ENCODE measurements around the gene AQP12B.
A peak's percentile ranks its signal among the peaks of the same experiment; 100 is the strongest.

AQP12B gene

DNA sequence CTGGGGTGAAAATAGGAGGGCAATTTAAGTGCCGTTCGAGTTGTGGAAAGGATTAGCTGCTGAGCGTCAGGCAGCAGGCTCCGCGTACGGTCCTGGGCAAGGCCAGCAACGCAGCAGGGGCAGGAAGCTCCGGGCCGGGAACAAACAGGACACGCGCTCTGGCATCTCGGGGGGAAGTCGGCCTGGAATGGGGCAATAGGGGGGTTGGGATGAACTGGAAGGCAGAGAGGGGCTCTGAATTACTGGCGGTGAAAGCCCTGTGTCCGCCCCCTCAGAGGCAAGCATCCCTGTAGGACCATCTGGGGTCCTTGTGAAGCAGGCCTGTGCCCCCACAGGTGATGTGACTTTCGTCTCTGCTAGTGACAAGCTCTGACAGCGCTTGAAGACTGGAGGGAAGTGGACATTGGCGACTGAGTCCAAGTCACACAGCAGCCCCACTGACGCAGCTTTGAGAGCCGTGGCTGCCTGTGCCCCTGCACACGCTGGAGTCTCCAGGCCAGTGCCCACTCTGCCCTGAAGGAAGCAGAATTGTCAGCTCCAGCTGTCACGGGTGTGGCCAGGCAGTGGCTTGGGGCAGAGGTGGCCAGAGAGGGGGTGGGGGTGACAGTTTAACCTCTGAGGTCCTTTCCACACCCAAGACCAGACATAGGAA is 35.1 kb downstream of the AQP12B start:
- DNase-seq (ENCODE audit: low spot score), result no peak

DNA sequence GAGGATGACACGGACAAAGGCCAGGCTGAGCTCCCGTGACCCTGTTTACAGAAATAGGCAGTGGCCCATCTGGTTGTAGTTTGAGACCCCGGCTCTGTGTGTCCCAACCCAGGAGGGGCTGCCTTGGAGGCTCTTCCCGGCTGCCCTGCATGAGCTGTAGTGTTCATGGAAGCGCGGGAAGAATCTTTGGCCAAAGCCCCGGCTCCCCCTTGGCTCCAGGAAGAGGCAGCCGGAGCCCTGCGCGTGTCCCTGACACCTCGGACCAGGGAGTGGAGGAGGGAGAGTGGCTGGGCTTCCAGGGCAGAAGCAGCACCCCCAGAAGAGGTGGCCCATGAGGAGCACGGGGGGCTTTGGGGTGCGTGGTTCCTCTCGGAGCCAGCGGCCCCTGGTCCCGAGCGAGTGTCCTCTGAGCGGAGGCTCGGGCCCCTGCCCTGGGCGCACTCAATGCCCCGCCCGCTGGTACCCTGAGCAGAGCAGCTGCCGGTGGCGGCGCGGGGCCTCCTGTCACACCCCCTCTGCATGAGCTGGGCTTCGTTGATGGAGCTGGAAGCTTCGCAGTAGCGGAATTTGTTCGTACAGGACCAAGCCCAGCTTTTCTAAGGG is 35.7 kb downstream of the AQP12B start:
- DNase-seq (ENCODE audit: low spot score), result no peak

DNA sequence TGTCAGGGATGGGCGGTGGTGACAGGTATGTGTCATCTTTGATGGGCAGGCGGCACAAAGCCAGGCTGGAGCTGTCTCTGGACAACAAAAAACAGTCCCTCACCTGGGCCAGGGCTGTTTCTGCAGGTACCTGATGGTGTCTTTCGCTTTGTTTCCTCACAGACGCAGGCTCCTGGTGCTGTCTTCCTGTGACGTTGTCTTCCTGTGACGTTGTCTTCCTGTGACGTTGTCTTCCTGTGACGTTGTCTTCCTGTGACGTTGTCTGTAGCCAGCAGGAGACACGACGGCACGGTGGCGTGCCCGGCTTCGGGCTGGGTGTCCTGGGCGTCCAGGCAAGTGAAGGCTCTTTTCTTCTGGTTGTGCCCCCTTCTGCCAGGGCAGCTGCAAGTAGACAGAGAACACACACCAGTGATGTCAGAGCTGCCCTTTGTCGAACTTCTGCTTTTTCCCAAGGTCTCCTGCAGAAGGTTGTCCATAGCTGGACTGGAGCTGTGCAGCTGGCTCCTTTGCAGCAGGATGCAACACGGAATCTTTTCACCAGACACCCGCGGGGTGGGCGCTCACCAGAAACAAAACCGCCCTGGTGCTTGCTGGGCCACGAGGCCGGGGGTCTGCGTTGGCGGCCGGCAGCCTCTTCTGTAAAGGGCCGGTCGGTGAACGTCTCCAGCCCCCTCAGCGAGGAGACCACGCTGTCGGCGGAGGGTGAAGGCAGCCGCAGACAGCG is 36.3 kb downstream of the AQP12B start:
- DNase-seq (ENCODE audit: low spot score), result no peak

DNA sequence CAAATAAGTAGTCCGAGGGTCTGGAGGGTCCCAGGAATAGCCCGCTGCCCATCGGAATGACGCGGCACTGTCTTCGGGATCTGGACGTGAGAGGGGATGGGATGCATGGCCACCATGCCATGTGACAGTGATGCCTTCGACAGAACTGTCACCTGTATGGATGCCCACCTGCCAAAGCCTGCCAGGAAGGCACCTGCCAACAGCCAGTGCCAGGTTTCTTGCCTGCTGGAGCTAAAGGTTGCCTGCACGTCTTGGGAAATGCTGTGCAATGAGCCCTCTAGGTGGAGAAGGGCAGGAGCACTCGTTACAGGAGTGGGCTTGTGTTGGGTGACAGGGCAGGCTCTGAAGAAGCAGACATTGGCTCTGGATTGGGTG is 36.9 kb downstream of the AQP12B start:
- DNase-seq (ENCODE audit: low spot score), result no peak

DNA sequence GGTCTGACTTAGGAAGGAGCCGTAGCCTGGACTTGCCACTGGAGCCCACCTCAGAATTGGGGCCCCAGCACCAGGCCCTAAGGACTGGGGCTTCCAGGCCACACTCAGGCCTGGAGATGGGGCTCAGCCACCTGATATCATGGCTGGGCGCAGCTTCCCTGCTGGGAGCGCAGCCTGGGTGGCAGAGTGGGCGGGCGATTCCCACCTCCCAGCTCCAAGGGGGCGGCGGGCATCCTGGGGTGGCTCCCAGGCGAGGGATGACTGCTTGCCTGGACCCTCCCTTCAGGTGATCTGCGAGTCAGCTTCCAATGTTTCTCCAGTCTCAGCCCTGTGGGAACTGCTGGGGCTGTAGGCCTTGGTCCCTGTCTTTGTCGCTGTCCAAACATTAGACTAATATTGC is 37.3 kb downstream of the AQP12B start:
- DNase-seq (ENCODE audit: low spot score), result no peak

DNA sequence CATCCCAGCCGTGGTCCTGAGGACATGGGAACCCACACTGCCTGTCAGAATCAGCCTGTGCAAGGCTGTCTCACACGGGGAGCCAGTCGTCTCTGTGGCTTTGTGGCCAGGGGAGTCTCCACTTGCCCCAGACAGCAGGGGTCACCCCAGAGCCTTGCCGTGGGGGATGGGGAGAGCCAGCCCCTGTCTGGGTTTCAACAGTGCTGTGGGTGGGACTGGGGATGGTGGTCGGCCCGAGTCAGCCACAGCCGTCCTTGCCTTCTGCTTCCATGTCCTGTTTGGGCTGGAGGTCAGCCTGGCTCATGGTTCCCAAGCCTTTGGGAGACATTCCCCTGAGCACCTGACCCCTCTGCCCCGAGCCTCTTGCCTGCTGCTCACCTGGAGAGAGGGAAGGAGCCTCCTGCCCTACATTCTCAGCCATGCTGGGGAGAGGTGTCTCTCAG is 37.8 kb downstream of the AQP12B start:
- no peak for DNase-seq (ENCODE audit: low spot score)

DNA sequence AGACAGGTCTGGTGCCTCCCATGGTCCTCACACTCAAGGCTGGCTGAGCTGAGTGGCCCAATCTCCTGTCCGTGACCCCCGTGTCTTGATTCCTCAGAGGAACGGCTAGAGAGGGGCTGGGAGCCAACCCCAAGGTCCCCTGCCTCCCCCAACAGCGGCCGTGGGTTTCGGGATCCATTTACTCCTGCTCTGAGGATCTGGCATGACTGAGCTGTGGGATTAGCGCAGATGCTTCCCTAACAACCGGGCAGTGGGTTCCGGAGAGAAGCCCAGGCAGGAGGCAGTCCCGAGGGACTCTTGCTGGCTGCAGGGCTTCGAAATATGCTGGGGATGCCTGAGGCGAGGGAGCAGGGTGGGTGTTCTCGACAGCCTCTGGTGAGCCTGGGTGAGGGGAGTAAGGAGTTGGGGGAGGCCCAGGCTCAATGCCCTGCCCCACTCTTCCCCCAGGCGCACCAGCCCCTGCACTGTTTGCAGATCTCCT is 38.5 kb downstream of the AQP12B start:
- no peak for DNase-seq (ENCODE audit: low spot score)

DNA sequence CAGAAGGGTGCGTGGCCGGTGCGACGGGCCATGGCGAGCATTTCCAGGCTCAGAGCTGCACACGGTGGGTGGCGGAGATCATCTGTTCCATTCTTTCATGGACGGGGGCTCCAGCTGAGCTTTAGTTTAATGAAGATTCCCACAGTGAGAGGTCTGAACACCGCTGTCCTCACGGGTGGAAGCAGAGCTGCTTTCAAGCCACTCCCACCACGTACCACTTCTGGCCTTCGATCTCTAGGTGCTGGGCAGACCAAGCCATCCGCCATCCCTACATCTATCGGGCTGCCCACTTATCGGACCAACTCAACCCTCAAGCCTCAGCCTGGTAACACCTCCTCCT is 38.9 kb downstream of the AQP12B start:
- no peak for DNase-seq (ENCODE audit: low spot score)

- DNase-seq (ENCODE audit: low spot score), result no peak
Observed at GRCh38 chr2:240643093-240643810, 39.4 kb downstream of the AQP12B start.

DNA sequence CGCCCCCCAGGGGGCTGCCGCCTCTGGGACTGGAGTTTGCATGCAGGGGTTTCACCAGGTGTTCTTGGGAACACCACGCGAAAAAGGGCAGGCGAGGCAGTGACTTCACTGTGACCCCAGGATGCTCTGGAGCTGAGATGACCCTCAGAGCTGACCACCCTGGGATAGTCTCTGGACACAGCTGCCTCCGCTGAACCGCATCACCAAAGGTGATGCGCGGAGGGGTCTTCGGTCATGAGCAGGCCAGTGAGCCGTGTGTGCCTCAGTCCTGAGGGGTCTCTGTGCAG is 39.9 kb downstream of the AQP12B start:
- no peak for DNase-seq (ENCODE audit: low spot score)

DNA sequence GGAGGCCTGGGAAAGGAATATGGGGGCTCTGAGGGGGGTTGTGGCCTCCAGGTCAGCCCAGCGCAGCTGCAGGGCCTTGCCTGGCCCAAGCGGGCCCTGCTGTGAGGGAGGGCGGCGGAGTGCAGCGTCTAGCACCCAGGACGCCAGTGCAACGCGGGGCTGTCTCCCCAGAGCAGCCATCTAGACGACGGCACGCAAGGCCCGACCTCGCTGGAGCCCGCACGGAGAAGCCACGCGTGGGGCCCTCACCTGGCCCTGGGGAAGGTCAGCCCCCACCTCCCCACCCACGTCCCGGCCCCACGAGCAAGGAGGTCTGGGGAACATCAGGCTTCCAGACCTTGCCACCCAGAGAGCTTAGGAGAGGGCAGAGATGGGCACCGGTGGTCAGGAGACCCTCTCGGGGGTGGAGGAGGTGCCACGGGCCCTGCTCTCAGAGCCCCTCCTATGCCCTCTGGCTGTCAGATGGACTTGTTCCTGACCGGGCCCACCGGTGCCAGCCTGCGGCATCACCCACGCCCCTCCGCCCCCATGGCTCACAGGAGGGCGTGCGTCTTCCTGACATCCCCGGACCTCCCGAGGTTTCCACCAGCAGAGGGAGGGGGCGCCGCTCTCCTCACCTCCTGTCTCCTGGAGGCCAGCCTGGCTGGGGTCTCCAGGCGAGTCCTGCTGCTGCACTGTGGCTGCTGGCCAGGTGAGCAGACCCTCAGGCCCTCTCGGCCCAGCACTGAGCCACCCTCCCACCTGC is 40.5 kb downstream of the AQP12B start:
- DNase-seq (ENCODE audit: low spot score), result no peak

DNA sequence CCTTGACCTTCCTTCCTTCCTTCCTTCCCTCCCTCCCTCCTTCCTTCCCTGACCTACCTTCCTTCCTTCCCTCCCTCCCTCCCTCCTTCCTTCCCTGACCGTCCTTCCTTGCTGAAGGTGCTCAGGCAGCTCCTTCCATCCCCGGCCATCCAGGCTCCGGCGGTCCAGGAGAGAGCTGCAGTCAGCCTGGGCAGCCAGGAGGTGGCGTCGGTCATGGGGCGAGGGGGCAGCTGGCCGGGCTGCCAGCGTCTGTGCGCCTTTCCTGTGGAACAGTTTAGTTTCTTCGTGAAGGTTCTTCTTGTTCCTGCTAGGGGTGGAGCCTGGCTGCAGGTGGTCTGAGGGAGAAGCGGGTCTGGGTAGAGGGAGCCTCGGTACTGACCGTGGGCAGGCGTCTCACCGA is 41.7 kb downstream of the AQP12B start:
- peak; percentile 31 for DNase-seq (ENCODE audit: low spot score)

GRCh38 chr2:240639566-240639965 is 43.1 kb downstream of the AQP12B start:
- no peak for DNase-seq (ENCODE audit: low spot score)

- peak; percentile 14 for DNase-seq (ENCODE audit: low spot score)
Observed at GRCh38 chr2:240638512-240639160, 44.0 kb downstream of the AQP12B start.

DNA sequence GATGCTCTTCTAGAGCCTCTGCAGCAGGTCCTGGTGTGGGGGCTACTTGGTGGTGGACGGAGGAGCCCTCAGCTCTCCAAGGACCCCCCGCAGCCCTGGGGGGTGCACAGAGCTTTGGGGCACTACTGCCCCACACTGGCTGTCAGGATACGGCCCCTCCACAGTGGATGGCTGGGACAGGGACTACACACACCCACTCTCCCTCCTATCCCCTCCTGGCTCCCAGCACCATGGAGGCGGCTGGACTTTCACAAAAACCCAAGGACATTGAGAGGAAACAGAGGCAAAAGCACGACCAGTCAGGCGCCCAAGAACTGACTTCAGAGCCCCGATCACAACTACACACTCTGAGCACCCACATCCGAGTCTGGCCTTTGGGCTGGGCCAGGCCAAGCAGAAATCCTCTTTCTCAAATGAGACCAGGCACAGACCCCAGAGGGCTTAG is 44.8 kb downstream of the AQP12B start:
- no peak for DNase-seq (ENCODE audit: low spot score)

DNA sequence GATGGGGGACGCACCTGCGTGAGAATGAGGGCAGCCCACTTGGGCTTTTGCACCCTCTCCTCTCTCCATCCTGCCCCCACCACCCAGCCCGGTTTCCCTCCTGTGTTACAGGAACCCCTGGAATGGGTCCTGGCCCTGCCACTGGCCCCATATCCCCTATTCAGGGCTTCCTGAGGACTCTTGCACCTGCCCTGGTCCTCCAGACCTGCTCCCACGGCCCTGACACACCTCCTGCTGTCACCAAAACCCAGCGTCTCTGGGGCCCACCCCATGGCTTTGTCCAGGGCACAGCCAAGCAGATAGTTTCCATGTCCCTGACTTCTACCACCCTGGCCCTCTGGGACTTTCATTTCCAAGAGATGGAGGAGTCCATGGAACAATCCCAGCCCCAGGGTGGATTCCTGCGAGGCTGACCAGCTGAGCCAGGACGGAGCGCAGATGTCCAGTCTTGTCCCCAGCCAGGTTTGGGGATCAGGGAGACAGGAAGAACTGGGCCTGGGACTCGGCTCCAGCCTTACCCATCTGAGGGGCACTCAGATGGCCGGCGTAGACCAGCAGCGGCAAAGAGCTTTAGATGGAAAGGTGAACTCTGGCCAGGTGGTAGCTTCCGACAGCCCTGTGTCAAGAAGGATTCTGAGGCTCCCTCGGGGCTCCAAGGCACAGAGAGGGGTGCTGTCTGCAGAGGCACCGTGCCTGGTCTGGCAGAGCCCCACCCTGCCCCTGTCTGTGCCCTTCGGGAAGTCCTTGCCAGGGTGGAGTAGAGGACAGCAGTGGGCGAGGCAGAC is 45.4 kb downstream of the AQP12B start:
- DNase-seq (ENCODE audit: low spot score), result no peak

DNA sequence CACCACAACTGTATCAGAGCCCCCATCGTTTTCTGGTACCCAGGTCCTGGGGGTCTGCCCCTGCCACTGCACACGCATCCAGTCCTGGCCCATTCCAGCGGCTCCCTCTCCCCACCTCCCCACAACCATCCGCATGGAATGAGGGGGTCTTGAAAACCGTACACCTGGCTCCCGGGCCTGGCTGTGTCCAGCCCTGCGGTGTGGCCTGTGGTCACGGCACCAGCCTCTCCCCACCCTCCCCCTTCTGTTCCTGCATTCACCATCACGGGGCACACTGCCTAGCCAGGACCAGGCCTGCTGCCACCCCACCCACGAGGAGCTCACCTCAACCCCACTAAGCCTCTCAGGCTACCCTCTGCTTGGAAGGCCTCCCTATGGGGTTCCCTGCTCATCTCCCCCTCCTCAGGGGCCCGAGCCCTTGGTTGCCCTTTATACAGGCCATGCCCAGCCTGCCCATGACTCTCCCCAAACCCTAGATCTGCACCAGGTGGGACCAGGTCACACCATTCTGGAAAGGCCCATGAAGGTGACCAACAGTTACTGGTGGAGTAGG is 46.0 kb downstream of the AQP12B start:
- DNase-seq (ENCODE audit: low spot score), result no peak

GRCh38 chr2:240635998-240636547 is 46.6 kb downstream of the AQP12B start:
- no peak for DNase-seq (ENCODE audit: low spot score)

- DNase-seq (ENCODE audit: low spot score), result no peak
Observed at GRCh38 chr2:240635121-240635997, 47.3 kb downstream of the AQP12B start.

Measured in cerebellar cortex (tissue), 1 donor.